ENCODE measurements around the gene KCNMA1. TPM values are rescaled to one million over a fixed set of nuclear protein-coding genes. Genes with fewer than 3 reads are reported as not detected.

The KCNMA1 gene
- total and polyA plus RNA-seq, 9 of the 15 experiments (the other 6 are each of a cell fraction or from before 2014, with no cell fraction given), result 0.01 to 0.95 (median 0.15) TPM; not detected in 4

DNA sequence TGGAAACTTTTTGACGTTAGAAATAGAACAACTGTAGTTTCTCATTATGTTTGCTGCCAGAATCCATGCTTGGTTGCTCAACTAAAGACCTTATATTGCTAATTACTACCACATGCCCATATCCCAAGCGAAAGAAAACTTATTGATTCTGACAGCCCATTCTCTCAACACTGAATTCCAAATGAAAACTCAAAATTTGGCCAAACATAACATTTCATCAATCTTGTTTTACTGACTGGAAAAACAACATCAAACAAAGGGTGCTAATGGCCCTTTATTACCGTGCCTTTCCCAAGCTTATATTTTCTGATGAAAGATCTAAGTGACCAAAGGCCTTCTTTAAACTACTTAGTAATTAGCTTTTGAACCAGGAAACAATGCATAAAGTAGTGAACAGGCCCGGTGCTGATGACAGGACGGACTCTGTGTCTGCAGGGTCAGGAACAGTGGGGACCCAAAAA is 531.8 kb downstream of the KCNMA1 start:
- intact Hi-C loops (cut with micrococcal nuclease), result no loop called here
- H3K9me3 ChIP-seq (replicated peaks; ENCODE audit: control insufficient read depth, insufficient read depth, low read depth, low read length), result no peaks in the 10 kb centered on the region
- H3K9ac ChIP-seq (ENCODE audit: insufficient read depth in 1 of 2, low read depth in 2 of 2, low read length in 2 of 2), result no peak overlapping the region
- TF ChIP-seq HEY1 (CRISPR knock-in tag; IDR thresholded peaks at IDR 0.05; ENCODE audit: borderline replicate concordance) (no peak), ASH1L (IDR thresholded peaks at IDR 0.05; ENCODE audit: borderline replicate concordance, low read depth, partially characterized antibody) (no peak), SMARCA5 (IDR thresholded peaks at IDR 0.05) (no peak), NELFE (IDR thresholded peaks at IDR 0.05; ENCODE audit: insufficient read depth, insufficient read length) (no peak), RBBP5 (IDR thresholded peaks at IDR 0.05; ENCODE audit: borderline replicate concordance, insufficient read depth, low read length, poor library complexity, severe bottlenecking) (no peak), PHTF2 (CRISPR knock-in tag; IDR thresholded peaks at IDR 0.05) (no peak), TRIM28 (IDR thresholded peaks at IDR 0.05) (no peak), MAFK (IDR thresholded peaks at IDR 0.05; ENCODE audit: low read length) (no peak)
- no peaks in the 10 kb centered on the region for H3K4me1 ChIP-seq (replicated peaks in 1 of 2; ENCODE audit: control insufficient read depth in 2 of 2, insufficient read depth in 2 of 2, low read length in 2 of 2)
- no peaks in the 10 kb centered on the region for H4K20me1 ChIP-seq (replicated peaks; ENCODE audit: control insufficient read depth, insufficient read depth, low read length)
- no peak overlapping the region for H2AFZ ChIP-seq (ENCODE audit: low read depth, low read length)
- WGBS (ENCODE audit: insufficient coverage, low coverage, missing lambda C conversion rate), result 0% methylated on average over 5 of the region's 5 CpGs
- H3K79me2 ChIP-seq (ENCODE audit: control insufficient read depth, insufficient read depth, low read length), result no peaks in the 10 kb centered on the region
- FAIRE-seq (no peak), ATAC-seq (no peak), DNase-seq (ENCODE audit: extremely low read depth in 1 of 4, low spot score in 3 of 4) (no peak)
- H3K36me3 ChIP-seq (ENCODE audit: control insufficient read depth, insufficient read depth, low read length), result no peaks in the 10 kb centered on the region
- no peaks in the 10 kb centered on the region for H3K9me1 ChIP-seq (ENCODE audit: control insufficient read depth, insufficient read depth, low read length)
- H3K4me3 ChIP-seq, result no peak overlapping the region
- ChIA-PET CTCF (ENCODE audit: low intra/inter-chr PET ratio) (no interaction called here), POLR2A (no interaction called here)
- H3K27ac ChIP-seq (ENCODE audit: extremely low read depth, low read depth, low read length), result no peak overlapping the region
- no TSS peak for BruUV-seq (replicated peaks)
- peaks cover 0 to 12% of the 10 kb centered on the region in 2 experiments; a peak in 2 of 5 replicates for H3K27me3 ChIP-seq (ENCODE audit: control insufficient read depth in 2 of 2, insufficient read depth in 2 of 2, low read length in 2 of 2)
- no peak overlapping the region for H3K4me2 ChIP-seq (ENCODE audit: insufficient read depth, low read length)
- in situ Hi-C loops (cut with MboI), result no loop called here
